ELF-1 (cell line): ENCODE measurements around the gene CSNK1G2.

Experiments used
- DNase-seq: peaks from one replicate; pipeline ENCODE4 v3.0.0-alpha.2; 2016; ENCODE audit warnings: low read depth, low spot score

Gene CSNK1G2

GRCh38 chr19:1944088-1944915 is 3.3 kb downstream of the CSNK1G2 start:
- peak; percentile 31 for DNase-seq

- DNase-seq = no peak
Observed at GRCh38 chr19:1944916-1945561, 4.1 kb downstream of the CSNK1G2 start.

GRCh38 chr19:1945899-1946298 is 4.9 kb downstream of the CSNK1G2 start:
- DNase-seq = peak; percentile 85

GRCh38 chr19:1947651-1948209 is 6.8 kb downstream of the CSNK1G2 start:
- peak; percentile 60 for DNase-seq

- DNase-seq = no peak
Observed at GRCh38 chr19:1949304-1950101, 8.5 kb downstream of the CSNK1G2 start.

- no peak for DNase-seq
Observed at GRCh38 chr19:1950640-1951039, 9.7 kb downstream of the CSNK1G2 start.

- DNase-seq = no peak
Observed at GRCh38 chr19:1952635-1953034, 11.7 kb downstream of the CSNK1G2 start.

GRCh38 chr19:1953037-1953436 is 12.1 kb downstream of the CSNK1G2 start:
- DNase-seq = no peak

GRCh38 chr19:1953441-1954094 is 12.6 kb downstream of the CSNK1G2 start:
- DNase-seq = no peak

- no peak for DNase-seq
Observed at GRCh38 chr19:1954532-1954933, 13.6 kb downstream of the CSNK1G2 start.

GRCh38 chr19:1955171-1956121 is 14.5 kb downstream of the CSNK1G2 start:
- DNase-seq = no peak

- no peak for DNase-seq
Observed at GRCh38 chr19:1956122-1956494, 15.1 kb downstream of the CSNK1G2 start.

GRCh38 chr19:1956868-1957492 is 16.0 kb downstream of the CSNK1G2 start:
- peak; percentile 30 for DNase-seq

- no peak for DNase-seq
Observed at GRCh38 chr19:1957562-1958248, 16.7 kb downstream of the CSNK1G2 start.

- DNase-seq = no peak
Observed at GRCh38 chr19:1959928-1960589, 19.1 kb downstream of the CSNK1G2 start.

GRCh38 chr19:1961000-1961883 is 20.3 kb downstream of the CSNK1G2 start:
- no peak for DNase-seq

GRCh38 chr19:1962674-1963073 is 21.7 kb downstream of the CSNK1G2 start:
- DNase-seq = no peak
